Gastrocnemius medialis (tissue), 4 donors: Measurements from ENCODE around the gene PRMT7.

Source experiments
- POLR2A ChIP-seq, 2 donors: fragments of 450-650 bp; IDR thresholded peaks; one replicate each; pipeline ENCODE4 v1.6.1; 2017; ENCODE audit warnings: antibody characterized with exemption in 2 of 2, mild to moderate bottlenecking in 2 of 2, moderate library complexity in 2 of 2
- TF ChIP-seq, protein P1 (sequence below), 5 experiments: fragments of 450-650 bp in 3 of 5; fragments of 200-600 bp in 2 of 5; sonication (generic) in 2 of 5; IDR thresholded peaks in 4 of 5; conservative IDR thresholded peaks in 1 of 5; 1 replicate in 4 of 5; 2 replicates in 1 of 5; pipeline ENCODE4 v1.5.1; 2016 to 2019; ENCODE audit warnings: antibody characterized with exemption in 5 of 5, mild to moderate bottlenecking in 3 of 5, moderate library complexity in 3 of 5

GRCh38 chr16:68389750-68390371 lies 79.0 kb downstream of the PRMT7 start:
- TF ChIP-seq, protein P1, sequence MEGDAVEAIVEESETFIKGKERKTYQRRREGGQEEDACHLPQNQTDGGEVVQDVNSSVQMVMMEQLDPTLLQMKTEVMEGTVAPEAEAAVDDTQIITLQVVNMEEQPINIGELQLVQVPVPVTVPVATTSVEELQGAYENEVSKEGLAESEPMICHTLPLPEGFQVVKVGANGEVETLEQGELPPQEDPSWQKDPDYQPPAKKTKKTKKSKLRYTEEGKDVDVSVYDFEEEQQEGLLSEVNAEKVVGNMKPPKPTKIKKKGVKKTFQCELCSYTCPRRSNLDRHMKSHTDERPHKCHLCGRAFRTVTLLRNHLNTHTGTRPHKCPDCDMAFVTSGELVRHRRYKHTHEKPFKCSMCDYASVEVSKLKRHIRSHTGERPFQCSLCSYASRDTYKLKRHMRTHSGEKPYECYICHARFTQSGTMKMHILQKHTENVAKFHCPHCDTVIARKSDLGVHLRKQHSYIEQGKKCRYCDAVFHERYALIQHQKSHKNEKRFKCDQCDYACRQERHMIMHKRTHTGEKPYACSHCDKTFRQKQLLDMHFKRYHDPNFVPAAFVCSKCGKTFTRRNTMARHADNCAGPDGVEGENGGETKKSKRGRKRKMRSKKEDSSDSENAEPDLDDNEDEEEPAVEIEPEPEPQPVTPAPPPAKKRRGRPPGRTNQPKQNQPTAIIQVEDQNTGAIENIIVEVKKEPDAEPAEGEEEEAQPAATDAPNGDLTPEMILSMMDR (IDR thresholded peaks at IDR 0.05 in 4 of 5, conservative IDR thresholded peaks at IDR 0.05 in 1 of 5), result no peak
- no peak for TF ChIP-seq POLR2A (IDR thresholded peaks at IDR 0.05)
